HepG2 (cell line): ENCODE measurements around the gene MORN1. TPM values are rescaled to one million over a fixed set of nuclear protein-coding genes. Genes with fewer than 3 reads are reported as not detected.

Experiments used
- CTCF ChIP-seq: sonication (generic); formaldehyde crosslinking; IDR thresholded peaks from 2 replicates; pipeline ENCODE4 v1.5.0; 2020; ENCODE audit warnings: mild to moderate bottlenecking, missing genetic modification reagents, moderate library complexity
- ETV5 ChIP-seq: IDR thresholded peaks from 2 replicates; pipeline ENCODE4 v1.6.1; 2018; ENCODE audit warnings: missing biosample characterization, missing genetic modification reagents, inconsistent platforms, borderline replicate concordance
- GRHL1 ChIP-seq: sonication (generic); formaldehyde crosslinking; conservative IDR thresholded peaks from 2 replicates; pipeline ENCODE4 v1.8.0; 2022; ENCODE audit warnings: missing genetic modification reagents
- GZF1 ChIP-seq: sonication (generic); formaldehyde crosslinking; IDR thresholded peaks from 2 replicates; pipeline ENCODE4 v1.5.1; 2020; ENCODE audit warnings: mild to moderate bottlenecking, missing genetic modification reagents
- KDM5B ChIP-seq: sonication (generic); formaldehyde crosslinking; IDR thresholded peaks from 2 replicates; pipeline ENCODE4 v1.4.0; 2020; ENCODE audit warnings: missing genetic modification reagents, mild to moderate bottlenecking, borderline replicate concordance
- KLF13 ChIP-seq: sonication (generic); formaldehyde crosslinking; IDR thresholded peaks from 2 replicates; pipeline ENCODE4 v1.4.0; 2020; ENCODE audit warnings: mild to moderate bottlenecking, missing genetic modification reagents
- RNF2 ChIP-seq: fragments of 450-650 bp; conservative IDR thresholded peaks from 2 replicates; pipeline ENCODE4 v1.6.1; 2016; ENCODE audit warnings: low read depth
- SOX6 ChIP-seq, 2 experiments: fragments of 450-650 bp in 1 of 2; sonication (generic) in 1 of 2; formaldehyde crosslinking in 1 of 2; IDR thresholded peaks; 2 replicates each; pipeline versions ENCODE4 v1.4.0 to v1.6.1; 2017 to 2020; ENCODE audit warnings: antibody characterized with exemption in 1 of 2, mild to moderate bottlenecking in 1 of 2, missing genetic modification reagents in 1 of 2
- THAP9 ChIP-seq: sonication (generic); formaldehyde crosslinking; IDR thresholded peaks from 2 replicates; pipeline ENCODE4; 2020; ENCODE audit warnings: missing genetic modification reagents, mild to moderate bottlenecking, borderline replicate concordance
- ZNF230 ChIP-seq: sonication (generic); formaldehyde crosslinking; IDR thresholded peaks from 2 replicates; pipeline ENCODE4 v1.4.0; 2020; ENCODE audit warnings: mild to moderate bottlenecking, missing genetic modification reagents
- ZNF350 ChIP-seq: sonication (generic); formaldehyde crosslinking; IDR thresholded peaks from 2 replicates; pipeline ENCODE4 v1.4.0; 2020; ENCODE audit warnings: mild to moderate bottlenecking, low read depth, missing genetic modification reagents, borderline replicate concordance
- ZNF839 ChIP-seq: sonication (generic); formaldehyde crosslinking; IDR thresholded peaks from 2 replicates; pipeline ENCODE4 v1.4.0; 2020; ENCODE audit warnings: missing genetic modification reagents, mild to moderate bottlenecking, borderline replicate concordance
- polyA plus RNA-seq, 8 experiments: library from polyadenylated mRNA; depleted of rRNA in 3 of 8; stranded (reverse) in 7 of 8; unstranded in 1 of 8; fragments of >200 nt; fragmentation: Illumina TruSeq in 4 of 8; extraction: Trizol in 4 of 8; gene quantifications; 2 replicates each; pipeline versions ENCODE4 v1.2.1 to v1.2.3, GENCODE V29; 2011 to 2016; ENCODE audit warnings: low read depth in 4 of 8, missing spikeins in 1 of 8, mixed read lengths in 1 of 8; ENCODE audit not compliant: insufficient read depth in 1 of 8
- total RNA-seq, 5 experiments: library from RNA; depleted of rRNA; stranded (reverse); fragments of >200 nt; fragmentation: Illumina TruSeq; extraction: Trizol; gene quantifications; 2 replicates each; pipeline ENCODE4 v1.2.3, GENCODE V29; 2016; ENCODE audit warnings: low read depth in 1 of 5
- TF ChIP-seq, protein P1 (sequence below): sonication (generic); formaldehyde crosslinking; IDR thresholded peaks from 2 replicates; pipeline ENCODE4 v1.4.0; 2020; ENCODE audit warnings: mild to moderate bottlenecking, missing genetic modification reagents

The MORN1 gene
- total and polyA plus RNA-seq, 2 of the 13 experiments (the other 11 are each of a cell fraction or from before 2014, with no cell fraction given) = 3.1 to 6.5 TPM

GRCh38 chr1:2382621-2383361, 8.6 kb downstream of the MORN1 start (continued):
- TF ChIP-seq THAP9 (CRISPR knock-in tag) (0 out of 2 replicates have a peak, but pooled peaks have one; percentile 5), GRHL1 (CRISPR knock-in tag) (no peak), RNF2 (no peak), KDM5B (CRISPR knock-in tag) (no peak), KLF13 (CRISPR knock-in tag) (no peak), ETV5 (CRISPR knock-in tag) (no peak), GZF1 (CRISPR knock-in tag) (no peak), CTCF (CRISPR knock-in tag) (peak; percentile 71), ZNF230 (CRISPR knock-in tag) (no peak), SOX6 (IDR thresholded peaks at IDR 0.05) (no peak), SOX6 (CRISPR knock-in tag; IDR thresholded peaks at IDR 0.05) (no peak), ZNF839 (no peak), ZNF350 (CRISPR knock-in tag) (no peak)
- TF ChIP-seq, protein P1, sequence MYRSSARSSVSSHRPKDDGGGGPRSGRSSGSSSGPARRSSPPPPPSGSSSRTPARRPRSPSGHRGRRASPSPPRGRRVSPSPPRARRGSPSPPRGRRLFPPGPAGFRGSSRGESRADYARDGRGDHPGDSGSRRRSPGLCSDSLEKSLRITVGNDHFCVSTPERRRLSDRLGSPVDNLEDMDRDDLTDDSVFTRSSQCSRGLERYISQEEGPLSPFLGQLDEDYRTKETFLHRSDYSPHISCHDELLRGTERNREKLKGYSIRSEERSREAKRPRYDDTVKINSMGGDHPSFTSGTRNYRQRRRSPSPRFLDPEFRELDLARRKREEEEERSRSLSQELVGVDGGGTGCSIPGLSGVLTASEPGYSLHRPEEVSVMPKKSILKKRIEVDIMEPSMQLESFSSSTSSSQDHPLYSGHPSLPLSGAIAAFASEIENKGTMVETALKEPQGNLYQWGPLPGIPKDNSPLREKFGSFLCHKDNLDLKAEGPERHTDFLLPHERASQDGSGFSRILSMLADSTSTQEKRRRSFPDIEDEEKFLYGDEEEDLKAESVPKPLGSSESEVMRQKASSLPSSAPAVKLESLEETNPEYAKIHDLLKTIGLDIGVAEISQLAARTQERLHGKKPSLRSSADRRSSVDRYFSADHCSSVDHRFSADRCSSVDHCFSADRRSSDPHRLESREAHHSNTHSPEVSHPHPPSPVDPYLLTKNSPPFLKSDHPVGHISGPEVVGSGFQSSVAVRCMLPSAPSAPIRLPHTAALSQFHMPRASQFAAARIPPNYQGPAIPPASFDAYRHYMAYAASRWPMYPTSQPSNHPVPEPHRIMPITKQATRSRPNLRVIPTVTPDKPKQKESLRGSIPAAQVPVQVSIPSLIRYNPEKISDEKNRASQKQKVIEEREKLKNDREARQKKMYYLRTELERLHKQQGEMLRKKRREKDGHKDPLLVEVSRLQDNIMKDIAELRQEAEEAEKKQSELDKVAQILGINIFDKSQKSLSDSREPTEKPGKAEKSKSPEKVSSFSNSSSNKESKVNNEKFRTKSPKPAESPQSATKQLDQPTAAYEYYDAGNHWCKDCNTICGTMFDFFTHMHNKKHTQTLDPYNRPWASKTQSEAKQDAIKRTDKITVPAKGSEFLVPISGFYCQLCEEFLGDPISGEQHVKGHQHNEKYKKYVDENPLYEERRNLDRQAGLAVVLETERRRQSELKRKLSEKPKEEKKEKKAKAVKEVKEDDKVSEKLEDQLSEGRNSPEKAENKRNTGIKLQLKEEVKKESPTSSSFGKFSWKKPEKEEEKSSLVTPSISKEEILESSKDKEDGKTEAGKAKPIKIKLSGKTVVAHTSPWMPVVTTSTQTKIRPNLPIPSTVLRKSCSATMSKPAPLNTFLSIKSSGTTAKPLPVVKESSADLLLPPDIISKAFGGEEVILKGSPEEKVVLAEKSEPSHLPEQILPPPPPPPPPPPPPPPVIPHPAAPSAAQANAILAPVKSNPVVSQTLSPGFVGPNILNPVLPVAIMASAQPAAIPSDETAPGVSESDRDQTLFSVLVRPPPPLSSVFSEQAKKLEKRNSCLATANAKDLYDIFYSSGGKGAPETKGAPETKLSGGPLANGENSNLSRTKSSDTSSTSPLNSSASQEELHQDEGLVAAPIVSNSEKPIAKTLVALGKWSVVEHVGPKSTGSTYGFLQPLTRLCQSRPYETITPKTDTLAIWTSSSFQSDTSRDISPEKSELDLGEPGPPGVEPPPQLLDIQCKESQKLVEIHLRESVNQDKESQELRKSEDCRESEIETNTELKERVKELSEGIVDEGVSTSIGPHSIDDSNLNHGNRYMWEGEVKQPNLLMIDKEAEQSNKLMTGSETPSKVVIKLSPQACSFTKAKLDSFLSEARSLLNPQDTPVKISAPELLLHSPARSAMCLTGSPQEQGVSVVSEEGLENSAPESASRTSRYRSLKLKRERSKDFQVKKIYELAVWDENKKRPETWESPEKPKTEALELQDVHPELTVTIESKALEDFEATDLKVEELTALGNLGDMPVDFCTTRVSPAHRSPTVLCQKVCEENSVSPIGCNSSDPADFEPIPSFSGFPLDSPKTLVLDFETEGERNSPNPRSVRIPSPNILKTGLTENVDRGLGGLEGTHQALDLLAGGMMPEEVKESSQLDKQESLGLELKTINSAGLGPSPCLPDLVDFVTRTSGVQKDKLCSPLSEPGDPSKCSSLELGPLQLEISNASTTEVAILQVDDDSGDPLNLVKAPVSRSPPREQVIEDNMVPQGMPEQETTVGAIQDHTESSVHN (CRISPR knock-in tag) = no peak
